GM13976 (cell line): ENCODE measurements around the gene VSIR.

Experiments used
- DNase-seq: peaks from one replicate; pipeline ENCODE4 v3.0.0; 2012; ENCODE audit warnings: low spot score
- in situ Hi-C: fragments of 300-500 bp; cut with MboI; formaldehyde crosslinking; loops from one replicate; pipeline ENCODE4 v1.12.0; 2022; ENCODE audit warnings: low sequenced_read_pairs, mixed read lengths, inconsistent platforms; ENCODE audit not compliant: unreplicated experiment
- TF ChIP-seq, protein P1 (sequence below): IDR thresholded peaks from 2 replicates; pipeline ENCODE4 v1.5.1; 2012; ENCODE audit warnings: borderline replicate concordance, mild to moderate bottlenecking; ENCODE audit not compliant: insufficient read depth; ENCODE audit errors: extremely low read depth, missing control alignments, control extremely low read depth

VSIR gene

DNA sequence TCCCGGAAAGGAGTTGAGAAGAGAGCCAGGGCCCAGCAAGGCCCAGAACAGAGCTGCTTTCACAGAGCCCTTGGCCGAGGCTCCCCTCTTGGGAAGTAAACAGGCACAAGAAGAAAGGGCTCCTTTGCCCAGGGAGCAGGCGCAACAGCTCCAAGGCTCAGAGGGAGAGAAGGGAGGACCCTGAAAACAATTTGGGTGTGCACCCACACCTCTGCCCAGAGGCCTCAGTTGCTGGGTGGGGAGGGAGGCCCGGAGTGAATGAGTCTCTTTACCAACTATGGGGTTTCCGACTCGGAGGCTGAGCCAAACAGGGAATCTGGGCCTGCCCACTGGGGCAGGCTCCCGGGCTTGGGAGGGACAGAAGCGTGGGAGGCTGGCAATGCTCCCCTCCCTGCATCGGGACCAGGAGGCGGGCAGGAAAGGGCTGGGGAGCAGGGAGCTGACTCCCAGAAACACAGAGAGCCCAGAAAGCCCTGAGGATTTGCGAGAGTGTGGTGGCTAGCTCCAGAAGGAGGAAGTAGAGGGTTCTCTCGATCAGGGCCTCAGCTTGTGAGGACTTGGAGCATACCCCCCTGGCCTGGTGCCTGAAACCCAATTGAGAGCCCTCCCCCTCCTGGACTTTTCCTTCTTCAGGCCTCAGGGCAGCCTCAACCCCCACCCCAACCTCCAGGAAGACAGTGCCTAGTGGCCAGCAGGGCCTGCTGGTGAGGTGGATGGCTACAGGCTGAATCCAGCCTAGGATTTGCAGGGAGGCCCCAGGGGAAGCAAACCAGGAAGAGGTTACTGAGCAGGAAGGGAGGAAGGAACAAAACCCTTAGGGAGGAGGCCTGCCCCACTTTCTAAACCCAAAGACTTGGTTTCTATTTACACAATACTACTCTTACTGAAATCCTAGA is 59.9 kb downstream of the VSIR start:
- in situ Hi-C loops: no loop called here
- TF ChIP-seq, protein P1, sequence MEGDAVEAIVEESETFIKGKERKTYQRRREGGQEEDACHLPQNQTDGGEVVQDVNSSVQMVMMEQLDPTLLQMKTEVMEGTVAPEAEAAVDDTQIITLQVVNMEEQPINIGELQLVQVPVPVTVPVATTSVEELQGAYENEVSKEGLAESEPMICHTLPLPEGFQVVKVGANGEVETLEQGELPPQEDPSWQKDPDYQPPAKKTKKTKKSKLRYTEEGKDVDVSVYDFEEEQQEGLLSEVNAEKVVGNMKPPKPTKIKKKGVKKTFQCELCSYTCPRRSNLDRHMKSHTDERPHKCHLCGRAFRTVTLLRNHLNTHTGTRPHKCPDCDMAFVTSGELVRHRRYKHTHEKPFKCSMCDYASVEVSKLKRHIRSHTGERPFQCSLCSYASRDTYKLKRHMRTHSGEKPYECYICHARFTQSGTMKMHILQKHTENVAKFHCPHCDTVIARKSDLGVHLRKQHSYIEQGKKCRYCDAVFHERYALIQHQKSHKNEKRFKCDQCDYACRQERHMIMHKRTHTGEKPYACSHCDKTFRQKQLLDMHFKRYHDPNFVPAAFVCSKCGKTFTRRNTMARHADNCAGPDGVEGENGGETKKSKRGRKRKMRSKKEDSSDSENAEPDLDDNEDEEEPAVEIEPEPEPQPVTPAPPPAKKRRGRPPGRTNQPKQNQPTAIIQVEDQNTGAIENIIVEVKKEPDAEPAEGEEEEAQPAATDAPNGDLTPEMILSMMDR: no peak
- DNase-seq: no peak

GRCh38 chr10:71712572-71713134 is 60.7 kb downstream of the VSIR start:
- no peak for DNase-seq
- TF ChIP-seq, protein P1: no peak
- in situ Hi-C loops: no loop called here

GRCh38 chr10:71712170-71712569 is 61.1 kb downstream of the VSIR start:
- in situ Hi-C loops: no loop called here
- no peak for DNase-seq
- TF ChIP-seq, protein P1: no peak

DNA sequence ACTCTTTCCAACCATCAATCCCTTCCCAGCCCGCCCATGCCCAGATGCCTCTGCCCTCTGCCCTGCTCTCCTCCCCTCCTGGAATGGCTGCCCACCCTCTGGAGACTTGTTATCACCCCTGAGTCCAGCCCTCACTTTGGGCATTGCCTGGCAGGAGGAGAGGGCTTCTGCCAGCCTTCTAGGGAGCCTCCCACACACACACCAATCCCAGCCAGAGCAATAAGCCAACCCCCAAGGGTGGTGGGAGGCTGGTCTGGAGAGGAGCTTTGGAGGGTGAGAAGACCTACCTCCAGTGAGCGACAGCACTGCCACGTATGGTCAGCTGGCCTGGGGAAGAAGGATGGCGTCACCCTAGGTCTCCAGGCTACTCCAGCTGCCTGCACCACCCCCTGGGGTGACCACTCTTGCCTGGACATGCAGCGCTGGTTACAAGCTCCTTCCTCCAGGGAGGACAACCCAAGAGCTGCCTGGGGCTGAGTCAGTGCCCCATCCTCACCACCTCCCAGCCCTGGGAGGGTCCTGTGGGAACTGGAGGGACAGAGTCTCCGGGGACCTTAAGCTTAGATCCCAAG is 62.2 kb downstream of the VSIR start:
- DNase-seq: no peak
- TF ChIP-seq, protein P1: no peak
- in situ Hi-C loops: no loop called here

DNA sequence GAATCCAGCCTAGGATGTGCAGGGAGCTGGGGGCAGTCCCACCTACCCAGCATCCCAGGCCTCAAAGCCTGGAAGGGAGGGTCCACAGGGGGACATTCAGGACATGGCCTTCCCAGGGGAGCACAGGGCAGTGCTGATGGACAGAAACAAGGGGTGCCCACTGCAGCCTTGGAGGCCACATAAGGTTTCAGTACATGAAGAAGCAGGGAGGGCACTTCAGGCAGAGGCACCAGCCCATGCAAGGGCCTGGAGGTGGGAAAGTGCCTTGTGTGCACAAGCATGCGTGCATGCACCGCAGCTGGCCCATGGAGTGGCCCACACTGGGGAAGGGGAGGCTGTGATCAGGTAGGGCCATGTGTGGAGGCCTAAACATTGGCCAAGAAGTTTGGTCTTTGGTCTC is 62.8 kb downstream of the VSIR start:
- TF ChIP-seq, protein P1: no peak
- in situ Hi-C loops: no loop called here
- no peak for DNase-seq

- TF ChIP-seq, protein P1: no peak
- DNase-seq: no peak
- in situ Hi-C loops: loop anchor here (10.0 kb wide), 2 partner anchors 324 to 394 kb away; partner anchors contain the start of gene SLC29A3
These were observed 64.1 kb downstream of the VSIR start for GRCh38 chr10:71708897-71709882.
